ENCODE data around the gene RIC3. TPM values are rescaled to one million over a fixed set of nuclear protein-coding genes. Genes with fewer than 3 reads are reported as not detected.

Gene RIC3
- total RNA-seq, 1 donor from 2014 or later: 17.7 TPM

DNA sequence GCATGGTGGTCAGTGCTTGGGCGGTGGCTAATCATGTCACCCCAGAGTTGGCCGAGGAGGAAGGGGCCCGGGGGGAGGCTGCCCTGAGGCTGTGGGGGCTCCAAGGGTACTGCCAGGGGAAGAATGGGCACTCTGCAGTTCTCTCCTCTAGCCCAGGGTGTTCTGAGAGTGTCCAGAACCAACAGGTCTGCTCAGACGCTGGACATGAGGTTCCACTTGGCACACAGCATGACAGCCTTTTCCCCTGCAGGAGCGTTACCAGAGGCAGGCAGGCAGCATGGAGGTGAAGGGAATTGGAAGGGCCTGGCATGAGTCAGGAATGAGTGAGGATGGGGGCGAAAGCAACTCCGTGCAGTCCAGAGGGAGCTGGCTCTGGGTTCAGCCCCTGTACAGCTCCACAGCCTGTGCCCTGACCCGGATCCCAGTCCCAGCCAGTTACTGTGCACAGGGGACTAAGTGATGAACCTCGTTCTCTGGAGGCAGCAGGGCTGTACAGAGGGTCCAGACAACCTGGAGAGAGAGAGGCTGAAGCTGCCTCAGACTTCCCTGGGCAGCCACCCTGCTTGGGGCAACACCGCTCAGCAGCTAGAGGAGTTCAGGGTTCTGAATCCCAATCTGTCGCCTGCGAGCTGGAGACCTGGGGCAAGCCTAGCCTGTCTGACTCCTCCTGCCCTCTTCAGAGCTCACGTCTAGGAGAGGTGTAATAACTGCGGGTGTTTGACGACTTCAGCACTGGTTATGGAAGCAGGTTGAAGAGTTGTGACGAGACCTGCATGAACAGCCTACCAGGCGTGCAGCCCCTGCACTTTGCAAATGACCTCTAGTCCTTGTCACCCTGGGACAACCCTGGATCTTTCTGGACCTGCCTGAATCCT lies 102.6 kb downstream of the RIC3 start:
- intact Hi-C loops (cut with DNase I): no loop called here
- TF ChIP-seq POLR2A (IDR thresholded peaks at IDR 0.05) (no peak), POLR2AphosphoS5 (IDR thresholded peaks at IDR 0.05; ENCODE audit: insufficient read depth in 1 of 2, low read depth in 1 of 2) (no peak)
- TF ChIP-seq, protein P1, sequence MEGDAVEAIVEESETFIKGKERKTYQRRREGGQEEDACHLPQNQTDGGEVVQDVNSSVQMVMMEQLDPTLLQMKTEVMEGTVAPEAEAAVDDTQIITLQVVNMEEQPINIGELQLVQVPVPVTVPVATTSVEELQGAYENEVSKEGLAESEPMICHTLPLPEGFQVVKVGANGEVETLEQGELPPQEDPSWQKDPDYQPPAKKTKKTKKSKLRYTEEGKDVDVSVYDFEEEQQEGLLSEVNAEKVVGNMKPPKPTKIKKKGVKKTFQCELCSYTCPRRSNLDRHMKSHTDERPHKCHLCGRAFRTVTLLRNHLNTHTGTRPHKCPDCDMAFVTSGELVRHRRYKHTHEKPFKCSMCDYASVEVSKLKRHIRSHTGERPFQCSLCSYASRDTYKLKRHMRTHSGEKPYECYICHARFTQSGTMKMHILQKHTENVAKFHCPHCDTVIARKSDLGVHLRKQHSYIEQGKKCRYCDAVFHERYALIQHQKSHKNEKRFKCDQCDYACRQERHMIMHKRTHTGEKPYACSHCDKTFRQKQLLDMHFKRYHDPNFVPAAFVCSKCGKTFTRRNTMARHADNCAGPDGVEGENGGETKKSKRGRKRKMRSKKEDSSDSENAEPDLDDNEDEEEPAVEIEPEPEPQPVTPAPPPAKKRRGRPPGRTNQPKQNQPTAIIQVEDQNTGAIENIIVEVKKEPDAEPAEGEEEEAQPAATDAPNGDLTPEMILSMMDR (IDR thresholded peaks at IDR 0.05): no peak
- H3K4me3 ChIP-seq: no peak overlapping the region
- H3K27ac ChIP-seq: peak overlapping the region; percentile 82
- H3K4me1 ChIP-seq: peaks cover 49% of the 10 kb centered on the region
- DNase-seq (ENCODE audit: extremely low spot score in 2 of 2): peak; percentile 88 to 93
- H3K27me3 ChIP-seq: no peaks in the 10 kb centered on the region
- no peaks in the 10 kb centered on the region for H3K9me3 ChIP-seq
- no peaks in the 10 kb centered on the region for H3K36me3 ChIP-seq

DNA sequence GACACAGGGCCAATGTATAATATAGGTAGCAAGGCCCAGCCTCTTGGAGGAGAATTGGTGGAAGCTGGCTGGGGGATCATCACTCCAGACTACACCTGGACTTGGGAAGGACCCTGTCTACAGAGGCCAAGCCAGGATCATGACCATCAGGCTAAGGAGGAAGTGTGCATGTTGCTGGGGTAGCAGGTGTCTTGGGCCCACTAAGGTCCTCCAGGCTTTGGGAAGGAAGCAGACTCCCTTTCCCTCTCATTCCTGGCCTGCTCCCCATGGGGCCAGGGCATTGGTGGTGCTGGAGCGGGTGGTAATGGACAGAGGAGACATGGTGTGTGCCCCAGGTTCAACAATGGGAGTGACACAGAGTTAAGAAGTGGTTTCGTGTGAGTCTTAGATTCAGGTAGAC lies 103.8 kb downstream of the RIC3 start:
- Histone ChIP-seq H3K27ac (no peak overlapping the region), H3K27me3 (no peaks in the 10 kb centered on the region), H3K4me1 (peaks cover 61% of the 10 kb centered on the region), H3K36me3 (no peaks in the 10 kb centered on the region), H3K9me3 (no peaks in the 10 kb centered on the region), H3K4me3 (no peak overlapping the region)
- intact Hi-C loops (cut with DNase I): no loop called here
- DNase-seq (ENCODE audit: extremely low spot score in 2 of 2): peak; percentile 77 to 83
- TF ChIP-seq POLR2AphosphoS5 (IDR thresholded peaks at IDR 0.05; ENCODE audit: insufficient read depth in 1 of 2, low read depth in 1 of 2): no peak
- TF ChIP-seq POLR2A (IDR thresholded peaks at IDR 0.05): no peak
- TF ChIP-seq, protein P1 (IDR thresholded peaks at IDR 0.05): no peak

DNA sequence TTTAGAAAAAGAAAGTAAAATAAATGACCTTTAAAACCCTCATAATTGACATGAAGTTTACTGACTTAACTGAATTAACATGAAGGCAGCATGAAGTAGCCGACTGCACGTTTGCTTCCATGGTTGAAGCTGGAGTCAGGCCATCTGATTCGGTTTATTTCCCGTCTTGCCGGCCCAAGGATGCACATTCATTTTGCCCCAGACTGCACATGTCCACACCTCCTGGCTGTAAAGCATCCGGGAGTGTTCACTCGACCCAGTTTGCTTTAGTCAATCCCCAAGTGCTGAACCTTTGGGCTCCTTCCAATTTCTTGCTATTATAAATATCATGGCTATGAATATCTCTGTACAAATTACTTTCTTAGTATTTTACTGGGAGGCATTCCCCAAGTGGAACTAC lies 105.5 kb downstream of the RIC3 start:
- Histone ChIP-seq H3K27ac (peak overlapping the region; percentile 85), H3K9me3 (no peaks in the 10 kb centered on the region)

DNA sequence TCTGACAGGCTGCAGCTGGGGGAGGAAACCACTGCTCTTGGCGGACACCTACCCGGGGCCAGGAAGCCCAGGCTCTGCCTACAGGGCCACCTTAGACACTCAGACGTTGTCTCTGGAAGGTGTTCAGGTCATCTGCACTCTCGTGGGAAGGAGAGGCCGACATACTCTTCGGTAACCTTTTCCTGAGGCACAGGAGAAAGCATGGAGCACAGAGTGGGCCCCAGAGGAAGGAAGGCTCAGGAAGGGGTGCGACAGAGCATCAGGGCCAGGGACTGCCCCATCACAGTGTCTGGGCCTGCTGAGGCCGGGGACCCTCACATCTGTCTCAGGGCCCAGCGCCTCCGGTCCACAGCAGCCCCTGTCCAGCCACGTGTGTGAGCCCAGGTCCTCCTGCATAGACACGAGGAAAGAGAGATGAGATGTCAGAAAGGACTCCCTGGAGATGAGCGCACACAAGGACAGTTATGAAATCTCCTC lies 106.0 kb downstream of the RIC3 start:
- intact Hi-C loops (cut with DNase I): no loop called here
- Histone ChIP-seq H3K9me3 (no peaks in the 10 kb centered on the region), H3K4me3 (no peak overlapping the region), H3K4me1 (peaks cover 62% of the 10 kb centered on the region), H3K36me3 (no peaks in the 10 kb centered on the region), H3K27me3 (no peaks in the 10 kb centered on the region), H3K27ac (peak overlapping the region; percentile 85)
- TF ChIP-seq, protein P1 (IDR thresholded peaks at IDR 0.05): no peak
- peak in 1 of 2 donors; percentile 21 for TF ChIP-seq POLR2AphosphoS5 (IDR thresholded peaks at IDR 0.05; ENCODE audit: insufficient read depth in 1 of 2, low read depth in 1 of 2)
- no peak for TF ChIP-seq POLR2A (IDR thresholded peaks at IDR 0.05)
- DNase-seq (ENCODE audit: extremely low spot score in 2 of 2): peak; percentile 84 to 86

More for the DNA sequence above, 105.5 kb downstream of the RIC3 start:
- Histone ChIP-seq H3K27me3 (no peaks in the 10 kb centered on the region), H3K36me3 (no peaks in the 10 kb centered on the region), H3K4me1 (peaks cover 62% of the 10 kb centered on the region), H3K4me3 (no peak overlapping the region)
- DNase-seq (ENCODE audit: extremely low spot score in 2 of 2): peak in 1 of 2 donors; percentile 87
- TF ChIP-seq POLR2AphosphoS5 (IDR thresholded peaks at IDR 0.05; ENCODE audit: insufficient read depth in 1 of 2, low read depth in 1 of 2): no peak
- TF ChIP-seq POLR2A (IDR thresholded peaks at IDR 0.05): no peak
- TF ChIP-seq, protein P1 (IDR thresholded peaks at IDR 0.05): no peak
- intact Hi-C loops (cut with DNase I): no loop called here
